IMR-90 (cell line): ENCODE data around the gene MICU1. TPM values are rescaled to one million over a fixed set of nuclear protein-coding genes. Genes with fewer than 3 reads are reported as not detected.
"Not testable (repeated sequence)": the region's sequence is repeated elsewhere in the genome, so short reads cannot be mapped to it uniquely, and the experiment has no call there.

Experiments used
- ATAC-seq: fragments of 200-7000 bp; cut with Tn5 transposase; 2 replicates; pipeline ENCODE4 v1.9.1; 2020; ENCODE audit warnings: low read depth, mild to moderate bottlenecking, moderate library complexity
- BruUV-seq: library from RNA; stranded (reverse); fragments of 400-500 nt; replicated peaks from 2 replicates; lab custom pipeline; 2021; lab: Mats Ljungman, UMichigan
- CTCF ChIA-PET: fragments of 300-600 bp; formaldehyde crosslinking; extraction: SDS; loops from one replicate; lab custom pipeline; 2021; ENCODE audit warnings: antibody characterized with exemption; lab: Yijun Ruan, JAX
- POLR2A ChIA-PET: fragments of 300-600 bp; sonication (Branson Sonifier 250); formaldehyde crosslinking; loops from one replicate; lab custom pipeline; 2022; ENCODE audit warnings: antibody characterized with exemption; ENCODE audit not compliant: unreplicated experiment; lab: Charles Lee
- DNase-seq: peaks from one replicate; pipeline ENCODE4 v3.0.0; 2013
- H2AFZ ChIP-seq: replicated peaks from 2 replicates; pipeline ENCODE3; 2013; ENCODE audit warnings: low read length, mild to moderate bottlenecking; ENCODE audit not compliant: poor library complexity
- H2AK5ac ChIP-seq: 2 replicates; pipeline ENCODE4 v1.6.1; 2013; ENCODE audit warnings: low read depth, low read length, inconsistent platforms
- H2AK9ac ChIP-seq: replicated peaks from 2 replicates; pipeline ENCODE3; 2013; ENCODE audit warnings: mild to moderate bottlenecking, low read depth, low read length, moderate library complexity; ENCODE audit not compliant: poor library complexity
- H2BK120ac ChIP-seq: 2 replicates; pipeline ENCODE4 v1.6.1; 2013; ENCODE audit warnings: low read depth, low read length, inconsistent platforms
- H2BK15ac ChIP-seq: 3 replicates; pipeline ENCODE4 v1.6.1; 2013; ENCODE audit warnings: low read depth, low read length, inconsistent platforms
- H2BK20ac ChIP-seq: 2 replicates; pipeline ENCODE4 v1.6.1; 2013; ENCODE audit warnings: low read depth, mild to moderate bottlenecking, inconsistent platforms, low read length, moderate library complexity
- H2BK5ac ChIP-seq: 2 replicates; pipeline ENCODE4 v1.6.1; 2013; ENCODE audit warnings: mild to moderate bottlenecking, low read depth, low read length, inconsistent platforms; ENCODE audit not compliant: poor library complexity, severe bottlenecking
- H3K14ac ChIP-seq: replicated peaks from 2 replicates; pipeline ENCODE4 v1.6.1; 2013; ENCODE audit warnings: low read depth, low read length, inconsistent platforms
- H3K18ac ChIP-seq: 2 replicates; pipeline ENCODE4 v1.6.1; 2013; ENCODE audit warnings: low read depth, low read length, control low read depth
- H3K23ac ChIP-seq: 2 replicates; pipeline ENCODE4 v1.6.1; 2013; ENCODE audit warnings: low read depth, low read length, inconsistent platforms
- H3K27ac ChIP-seq: 2 replicates; pipeline ENCODE4 v1.5.1; 2013; ENCODE audit warnings: mild to moderate bottlenecking, control low read depth, low read length; ENCODE audit not compliant: insufficient read depth
- H3K27me3 ChIP-seq: 2 replicates; pipeline ENCODE4 v1.6.1; 2013; ENCODE audit warnings: low read length; ENCODE audit not compliant: control insufficient read depth, insufficient read depth
- H3K36me3 ChIP-seq: 2 replicates; pipeline ENCODE4 v1.6.1; 2013; ENCODE audit warnings: low read length, mixed read lengths; ENCODE audit not compliant: control insufficient read depth, insufficient read depth
- H3K4ac ChIP-seq: 2 replicates; pipeline ENCODE4 v1.6.1; 2013; ENCODE audit warnings: low read depth, low read length, inconsistent platforms
- H3K4me1 ChIP-seq: 2 replicates; pipeline ENCODE4 v1.6.1; 2013; ENCODE audit warnings: low read length, mixed read lengths; ENCODE audit not compliant: control insufficient read depth, insufficient read depth
- H3K4me2 ChIP-seq: 2 replicates; pipeline ENCODE4 v1.6.1; 2013; ENCODE audit warnings: low read depth, mild to moderate bottlenecking, control low read depth, low read length, moderate library complexity
- H3K4me3 ChIP-seq: 2 replicates; pipeline ENCODE4 v1.5.1; 2013; ENCODE audit warnings: low read depth, mild to moderate bottlenecking, control low read depth, low read length, moderate library complexity; ENCODE audit not compliant: insufficient read depth
- H3K56ac ChIP-seq: 2 replicates; pipeline ENCODE4 v1.6.1; 2013; ENCODE audit warnings: low read length, inconsistent platforms; ENCODE audit not compliant: insufficient read depth; ENCODE audit errors: extremely low read depth
- H3K79me1 ChIP-seq, 2 experiments: 2 replicates each; pipeline ENCODE4 v1.6.1; 2013; ENCODE audit warnings: low read length in 2 of 2, inconsistent platforms in 1 of 2, low read depth in 1 of 2
- H3K9ac ChIP-seq: 2 replicates; pipeline ENCODE4 v1.6.1; 2013; ENCODE audit warnings: low read depth, low read length, control low read depth
- H3K9me1 ChIP-seq: 2 replicates; pipeline ENCODE4 v1.6.1; 2013; ENCODE audit warnings: low read length, inconsistent platforms; ENCODE audit not compliant: insufficient read depth
- H3K9me3 ChIP-seq: 2 replicates; pipeline ENCODE4 v1.6.1; 2013; ENCODE audit warnings: low read length; ENCODE audit not compliant: control insufficient read depth, insufficient read depth
- H4K20me1 ChIP-seq: 2 replicates; pipeline ENCODE4 v1.6.1; 2013; ENCODE audit warnings: low read length, inconsistent platforms; ENCODE audit not compliant: insufficient read depth
- H4K5ac ChIP-seq: 2 replicates; pipeline ENCODE4 v1.6.1; 2013; ENCODE audit warnings: mild to moderate bottlenecking, low read depth, low read length, control low read depth
- H4K8ac ChIP-seq, 2 experiments: 2 replicates each; pipeline ENCODE4 v1.6.1; 2013; ENCODE audit warnings: low read depth in 2 of 2, low read length in 2 of 2, control low read depth in 1 of 2, inconsistent platforms in 1 of 2
- H4K91ac ChIP-seq: 2 replicates; pipeline ENCODE4 v1.6.1; 2013; ENCODE audit warnings: low read depth, low read length, inconsistent platforms; ENCODE audit not compliant: insufficient read depth
- WGBS, 2 experiments: methylation state at CpG; one replicate each; pipeline versions ENCODE4 v1.1.5 to v1.1.7; 2013; ENCODE audit warnings: missing lambda C conversion rate in 2 of 2; ENCODE audit not compliant: insufficient read length in 1 of 2; ENCODE audit errors: extremely low coverage in 2 of 2; 5-methylcytosine and 5-hydroxymethylcytosine counted together
- dilution Hi-C: fragments of 300-500 bp; cut with HindIII; formaldehyde crosslinking; loops from one replicate; pipeline ENCODE4 v1.14.3; 2018; ENCODE audit warnings: low sequenced_read_pairs; ENCODE audit not compliant: unreplicated experiment
- in situ Hi-C: fragments of 300-500 bp; cut with MboI; formaldehyde crosslinking; loops from 3 replicates; pipeline ENCODE4 v1.14.3; 2019; ENCODE audit warnings: low sequenced_read_pairs, inconsistent platforms, mixed read lengths
- intact Hi-C: fragments of 100-400 bp; cut with micrococcal nuclease; formaldehyde crosslinking; loops from 2 replicates; pipeline ENCODE4 v1.10.0; 2022
- polyA plus RNA-seq, 3 experiments: library from polyadenylated mRNA; depleted of rRNA; stranded (reverse); fragments of >200 nt; gene quantifications; 2 replicates each; pipeline ENCODE4 v1.2.3, GENCODE V29; 2012; ENCODE audit warnings: low replicate concordance in 1 of 3
- total RNA-seq: library from RNA; depleted of rRNA; stranded (reverse); fragments of >200 nt; gene quantifications from 2 replicates; pipeline ENCODE4 v1.2.3, GENCODE V29; 2012

Gene MICU1
- total and polyA plus RNA-seq, 2 of the 4 experiments (the other 2 are of a cell fraction), result 43.6 to 44.7 TPM

DNA sequence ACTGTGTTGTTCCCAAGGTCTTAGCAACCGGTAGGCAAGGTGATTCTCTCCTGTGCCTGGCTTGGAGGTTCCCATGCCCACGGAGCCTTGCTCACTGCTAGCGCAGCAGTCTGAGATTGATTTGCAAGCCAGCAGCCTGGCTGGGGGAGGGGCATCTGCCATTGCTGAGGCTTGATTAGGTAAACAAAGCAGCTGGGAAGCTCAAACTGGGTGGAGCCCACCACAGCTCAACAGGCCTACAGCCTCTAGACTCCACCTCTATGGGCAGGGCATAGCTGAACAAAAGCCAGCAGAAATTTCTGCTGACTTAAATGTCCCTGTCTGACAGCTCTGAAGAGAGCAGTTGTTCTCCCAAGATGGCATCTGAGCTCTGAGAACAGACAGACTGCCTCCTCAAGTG, 230.3 kb downstream of the MICU1 start:
- H4K5ac ChIP-seq, H3K23ac ChIP-seq, H3K27ac ChIP-seq, H2AFZ ChIP-seq, H2BK120ac ChIP-seq, H2BK5ac ChIP-seq, CTCF ChIA-PET, H3K9me3 ChIP-seq, H2BK20ac ChIP-seq, H4K20me1 ChIP-seq, BruUV-seq, in situ Hi-C loops, POLR2A ChIA-PET, H2AK5ac ChIP-seq, H3K4me1 ChIP-seq, H3K27me3 ChIP-seq, H4K91ac ChIP-seq, H4K8ac ChIP-seq, dilution Hi-C loops, H3K9me1 ChIP-seq, DNase-seq, H3K4ac ChIP-seq, H3K4me3 ChIP-seq, H3K79me1 ChIP-seq, H2BK15ac ChIP-seq, H3K36me3 ChIP-seq, H3K14ac ChIP-seq, H3K9ac ChIP-seq, H3K4me2 ChIP-seq, ATAC-seq, H3K56ac ChIP-seq, H2AK9ac ChIP-seq, H3K18ac ChIP-seq, intact Hi-C loops: not testable (repeated sequence)
- WGBS, 2 experiments, result no CpG with 5 or more reads among the region's 3 CpGs
